Endothelial cell of hepatic sinusoid (primary cell): ENCODE results near the gene CARD14.
"Not testable (repeated sequence)": the region's sequence is repeated elsewhere in the genome, so short reads cannot be mapped to it uniquely, and the experiment has no call there.

Source experiments
- in situ Hi-C: cut with HindIII; loops from 2 replicates; pipeline ENCODE4 v1.10.0; 2017; ENCODE audit warnings: low sequenced_read_pairs

CARD14 gene

DNA sequence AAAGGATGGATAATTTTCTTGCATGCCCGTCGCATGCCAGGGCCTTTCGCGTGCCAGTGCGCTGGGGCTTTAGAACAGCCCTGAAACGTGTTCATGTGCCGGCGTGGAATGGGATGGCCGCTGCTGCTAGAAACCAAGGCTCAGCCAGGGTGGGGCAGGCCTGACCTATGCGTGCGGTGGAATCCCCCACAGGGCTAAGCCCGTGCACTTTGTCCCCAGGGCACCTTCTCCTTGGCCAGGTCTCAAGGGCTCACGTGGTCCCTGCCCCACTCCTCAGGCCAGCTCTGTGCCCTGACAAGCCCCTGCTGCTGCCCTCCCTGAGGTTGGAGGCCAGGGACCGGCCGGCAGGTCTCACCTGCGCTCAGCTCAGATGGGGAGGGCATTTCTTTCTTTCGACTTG, 77.7 kb downstream of the CARD14 start:
- in situ Hi-C loops = no loop called here

DNA sequence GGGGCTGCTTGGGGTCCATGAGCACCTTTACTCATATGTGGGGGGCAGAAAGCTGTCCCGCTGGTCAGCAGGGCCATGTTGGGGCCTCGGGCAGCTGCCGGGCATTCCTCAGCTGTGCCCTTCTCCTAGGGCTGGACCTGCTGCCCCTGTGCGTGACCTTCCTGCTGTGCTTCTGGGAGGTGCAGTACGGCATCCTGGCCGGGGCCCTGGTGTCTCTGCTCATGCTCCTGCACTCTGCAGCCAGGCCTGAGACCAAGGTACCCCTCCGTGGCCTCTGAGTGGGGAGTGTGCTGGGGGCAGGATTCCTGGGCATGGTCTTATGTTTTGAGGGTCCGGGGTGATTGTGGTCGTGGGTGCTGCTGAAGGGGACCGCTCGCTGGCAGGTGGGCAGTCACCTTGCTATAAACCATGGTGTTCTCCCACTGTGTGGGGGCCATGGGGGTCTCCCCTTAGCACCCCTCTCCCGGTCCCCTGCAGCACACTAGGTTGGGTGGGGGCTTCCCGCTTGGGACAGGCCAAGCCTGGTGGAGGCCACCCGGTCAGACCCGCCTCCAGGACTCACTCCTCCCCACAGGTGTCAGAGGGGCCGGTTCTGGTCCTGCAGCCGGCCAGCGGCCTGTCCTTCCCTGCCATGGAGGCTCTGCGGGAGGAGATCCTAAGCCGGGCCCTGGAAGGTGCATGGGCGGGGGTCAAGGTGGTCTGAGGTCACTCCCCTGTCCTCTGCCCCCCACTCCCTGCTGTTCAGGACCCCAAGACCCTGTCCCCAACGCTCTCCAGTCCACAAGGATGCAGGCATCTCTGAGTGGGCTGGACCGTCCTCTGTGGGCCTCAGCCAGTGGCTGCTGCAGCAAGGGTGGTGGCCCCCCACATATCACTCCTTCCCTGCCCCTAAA, 78.4 kb downstream of the CARD14 start:
- in situ Hi-C loops = no loop called here

GRCh38 chr17:80248894-80249710, 79.3 kb downstream of the CARD14 start:
- in situ Hi-C loops = no loop called here

DNA sequence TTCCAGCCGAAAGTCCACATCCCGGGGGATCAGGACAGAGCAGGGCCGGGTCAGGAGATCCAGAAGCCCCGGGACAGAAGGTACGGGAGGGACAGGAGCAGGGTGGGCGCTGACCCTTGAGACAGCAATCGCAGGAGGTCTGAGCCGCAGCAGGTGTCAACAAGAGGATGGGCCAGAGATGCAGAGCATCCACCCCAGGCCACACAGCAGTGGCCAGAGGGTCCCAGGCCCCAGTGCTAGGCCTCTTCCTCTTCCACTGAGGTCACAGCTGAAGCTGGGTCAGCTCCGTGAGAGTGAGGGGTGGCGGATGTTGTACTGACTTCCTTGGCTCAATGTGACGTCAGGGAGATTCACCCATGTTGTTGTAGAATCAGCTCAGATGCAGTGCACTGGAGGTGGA, 82.1 kb downstream of the CARD14 start:
- in situ Hi-C loops = no loop called here

- in situ Hi-C loops = no loop called here
These were observed 83.0 kb downstream of the CARD14 start for GRCh38 chr17:80252871-80253270.

DNA sequence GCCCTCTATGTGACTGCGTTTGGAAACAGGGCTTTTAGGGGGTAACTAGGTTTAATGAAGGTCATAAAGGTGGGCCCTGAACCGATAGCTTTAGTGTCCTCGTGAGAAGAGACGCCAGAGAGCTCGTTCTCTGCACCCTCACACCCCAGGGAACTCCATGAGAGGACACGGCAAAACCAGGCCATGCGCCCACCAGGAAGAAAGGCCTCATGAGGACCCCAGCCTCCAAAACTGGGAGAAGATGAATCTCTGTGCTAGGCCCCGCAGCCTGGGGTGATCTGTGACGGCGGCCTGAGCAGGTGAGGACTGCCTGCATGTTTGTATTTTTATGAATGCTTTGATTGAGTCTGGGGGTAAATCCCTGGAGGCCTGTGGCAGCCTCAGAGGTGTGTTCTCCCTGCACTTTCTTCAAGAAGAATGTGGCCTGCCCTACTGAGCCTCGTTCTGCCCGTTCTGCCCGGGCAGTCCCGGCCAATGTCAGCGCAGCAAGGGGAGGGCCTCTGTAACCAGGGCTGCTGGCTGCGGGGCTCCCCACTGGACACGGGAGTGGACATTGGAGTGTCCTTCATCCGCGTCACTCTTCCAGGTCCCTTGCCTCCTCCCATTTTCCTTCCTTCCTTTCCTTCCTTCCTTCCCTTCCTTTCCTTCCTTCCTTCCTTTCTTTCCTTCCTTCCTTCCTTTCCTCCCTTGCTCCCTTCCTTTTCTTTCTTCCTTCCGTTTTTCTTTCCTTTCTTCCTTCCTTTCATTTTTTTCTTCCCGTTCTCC, 84.0 kb downstream of the CARD14 start:
- in situ Hi-C loops = no loop called here

DNA sequence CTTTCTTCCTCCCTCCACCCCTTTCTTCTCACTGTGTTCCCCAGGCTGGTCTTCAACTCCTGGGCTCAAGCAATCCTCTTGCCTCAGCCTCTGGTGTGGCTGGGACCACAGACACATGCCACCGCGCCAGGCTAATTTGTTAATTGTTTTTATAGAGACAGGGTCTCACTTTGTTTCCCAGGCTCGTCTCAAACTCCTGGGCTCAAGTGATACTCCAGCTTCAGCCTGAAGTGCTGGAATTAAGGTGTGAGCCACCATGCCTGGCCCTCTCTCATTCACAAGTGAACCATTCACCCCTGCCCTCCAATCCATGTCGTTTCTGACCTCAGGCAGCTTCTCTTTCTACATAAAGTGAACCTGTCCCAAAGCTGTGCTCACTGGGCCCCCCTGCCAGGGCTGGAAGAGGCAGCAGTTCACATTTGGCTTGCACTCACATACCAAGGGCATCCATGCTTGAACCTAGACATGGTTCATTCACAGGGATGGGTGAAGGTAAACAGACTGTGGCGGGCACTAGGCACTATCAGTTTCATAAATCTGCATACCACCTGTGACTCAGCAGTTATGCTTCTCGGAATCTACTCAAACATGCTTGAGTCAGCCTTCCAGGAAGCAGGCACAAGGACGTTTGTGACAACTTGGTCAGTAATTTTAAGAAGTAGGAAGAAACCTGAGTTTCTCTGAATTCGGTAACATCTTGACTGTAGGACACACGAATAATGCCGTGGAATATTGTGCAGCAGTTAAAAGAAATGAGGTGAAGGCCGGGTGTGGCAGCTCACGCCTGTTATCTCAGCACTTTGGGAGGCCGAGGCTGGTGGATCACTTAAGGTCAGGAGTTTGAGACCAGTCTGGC, 84.8 kb downstream of the CARD14 start:
- in situ Hi-C loops = no loop called here

DNA sequence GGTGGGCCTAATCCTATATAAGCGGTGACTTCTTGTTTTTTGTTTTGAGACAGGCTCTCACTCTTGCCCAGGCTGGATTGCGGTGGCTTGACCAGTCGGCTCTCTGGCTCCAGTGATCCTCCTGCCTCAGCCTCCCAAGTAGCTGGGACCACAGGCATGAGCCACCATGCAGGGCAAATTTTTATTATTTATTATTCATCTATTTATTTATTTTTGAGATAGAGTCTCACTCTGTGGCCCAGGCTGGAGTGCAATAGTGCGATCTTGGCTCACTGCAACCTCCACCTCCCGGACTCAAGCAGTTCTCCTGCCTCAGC, 86.2 kb downstream of the CARD14 start:
- in situ Hi-C loops = no loop called here

GRCh38 chr17:80257716-80258213, 87.9 kb downstream of the CARD14 start:
- in situ Hi-C loops = no loop called here

DNA sequence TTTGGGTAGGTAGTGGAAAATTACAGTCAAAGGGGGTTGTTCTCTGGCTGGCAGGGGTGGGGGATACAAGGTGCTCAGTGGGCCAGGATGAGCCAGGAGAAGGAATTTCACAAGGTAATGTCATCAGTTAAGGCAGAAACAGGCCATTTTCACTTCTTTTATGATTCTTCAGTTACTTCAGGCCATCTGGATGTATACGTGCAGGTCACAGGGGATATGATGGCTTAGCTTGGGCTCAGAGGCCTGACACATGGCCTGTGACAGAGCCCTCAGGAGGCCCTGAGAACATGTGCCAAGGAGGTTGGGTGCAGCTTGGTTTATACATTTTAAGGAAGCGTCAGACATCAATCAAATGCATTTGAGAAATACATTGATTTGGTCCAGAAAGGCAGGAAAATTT, 88.5 kb downstream of the CARD14 start:
- in situ Hi-C loops = not testable (repeated sequence)
